ENCODE data around the gene SRRM3.
"Not testable (repeated sequence)": the region's sequence is repeated elsewhere in the genome, so short reads cannot be mapped to it uniquely, and the experiment has no call there.

SRRM3 gene

GRCh38 chr7:76193883-76194282 is 7.8 kb upstream of the SRRM3 start:
- Histone ChIP-seq H3K4me3 (ENCODE audit: low read depth, low read length) (no peak overlapping the region), H3K9ac (ENCODE audit: low read depth, low read length) (no peak overlapping the region), H3K36me3 (ENCODE audit: control insufficient read depth, insufficient read depth, low read length) (no peaks in the 10 kb centered on the region), H3K27me3 (ENCODE audit: control insufficient read depth, insufficient read depth, low read length) (no peaks in the 10 kb centered on the region), H3K27ac (ENCODE audit: low read depth, low read length) (no peak overlapping the region), H3K4me1 (ENCODE audit: control insufficient read depth, insufficient read depth, low read length) (peaks cover 16% of the 10 kb centered on the region), H3K9me3 (ENCODE audit: control insufficient read depth, insufficient read depth, low read length) (no peaks in the 10 kb centered on the region)

DNA sequence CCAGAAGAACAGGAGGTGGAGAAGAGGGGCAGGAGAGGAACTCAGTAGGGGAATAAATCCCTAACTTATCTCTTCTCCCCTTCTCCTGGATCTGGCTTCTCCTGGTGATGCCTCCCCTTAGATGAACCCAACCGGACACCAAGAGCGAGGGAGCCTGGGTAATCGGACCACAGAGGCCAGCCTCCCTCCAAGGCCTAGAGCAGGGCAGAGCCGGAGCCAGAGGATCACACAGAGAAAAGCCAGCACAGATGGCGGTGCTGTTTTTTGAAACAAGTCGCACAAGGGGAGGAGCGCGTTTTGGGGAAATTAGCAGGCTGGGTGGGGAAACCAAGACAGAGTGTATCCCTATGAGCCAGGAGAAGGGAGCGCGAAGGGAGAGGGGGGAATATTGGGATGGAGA is 4.9 kb upstream of the SRRM3 start:
- Histone ChIP-seq H3K4me3 (ENCODE audit: low read depth, low read length) (no peak overlapping the region), H3K27ac (ENCODE audit: low read depth, low read length) (no peak overlapping the region), H3K4me1 (ENCODE audit: control insufficient read depth, insufficient read depth, low read length) (peaks cover 23% of the 10 kb centered on the region), H3K9ac (ENCODE audit: low read depth, low read length) (no peak overlapping the region), H3K36me3 (ENCODE audit: control insufficient read depth, insufficient read depth, low read length) (no peaks in the 10 kb centered on the region), H3K27me3 (ENCODE audit: control insufficient read depth, insufficient read depth, low read length) (no peaks in the 10 kb centered on the region), H3K9me3 (ENCODE audit: control insufficient read depth, insufficient read depth, low read length) (no peaks in the 10 kb centered on the region)

GRCh38 chr7:76198202-76198601 is 3.5 kb upstream of the SRRM3 start:
- H3K9ac ChIP-seq (ENCODE audit: low read depth, low read length): no peak overlapping the region
- no peaks in the 10 kb centered on the region for H3K36me3 ChIP-seq (ENCODE audit: control insufficient read depth, insufficient read depth, low read length)
- H3K4me1 ChIP-seq (ENCODE audit: control insufficient read depth, insufficient read depth, low read length): peaks cover 20% of the 10 kb centered on the region
- no peak overlapping the region for H3K4me3 ChIP-seq (ENCODE audit: low read depth, low read length)
- H3K9me3 ChIP-seq (ENCODE audit: control insufficient read depth, insufficient read depth, low read length): no peaks in the 10 kb centered on the region
- H3K27ac ChIP-seq (ENCODE audit: low read depth, low read length): peak overlapping the region; percentile 61
- no peaks in the 10 kb centered on the region for H3K27me3 ChIP-seq (ENCODE audit: control insufficient read depth, insufficient read depth, low read length)

DNA sequence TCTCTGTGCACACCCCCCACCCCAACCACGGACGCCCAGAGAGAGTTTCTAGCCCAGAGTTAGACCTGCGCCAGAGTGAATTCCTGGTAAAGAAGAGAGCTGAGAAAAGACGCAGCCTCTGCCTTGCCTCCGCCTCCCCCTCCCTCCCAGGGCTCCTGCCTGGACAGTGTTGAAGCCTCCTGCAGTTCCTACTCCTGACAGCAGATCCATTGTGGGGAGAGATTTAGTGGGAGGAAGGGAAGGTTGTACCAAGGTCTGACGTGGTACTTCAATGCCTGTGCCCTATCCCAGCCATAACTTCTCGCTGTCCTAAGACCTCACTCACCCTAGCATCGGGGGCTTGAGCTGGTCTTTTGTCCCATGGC is 952 bp downstream of the SRRM3 start:
- no peak overlapping the region for H3K27ac ChIP-seq (ENCODE audit: low read depth, low read length)
- H3K36me3 ChIP-seq (ENCODE audit: control insufficient read depth, insufficient read depth, low read length): no peaks in the 10 kb centered on the region
- H3K27me3 ChIP-seq (ENCODE audit: control insufficient read depth, insufficient read depth, low read length): no peaks in the 10 kb centered on the region
- peaks cover 12% of the 10 kb centered on the region for H3K4me1 ChIP-seq (ENCODE audit: control insufficient read depth, insufficient read depth, low read length)
- no peak overlapping the region for H3K4me3 ChIP-seq (ENCODE audit: low read depth, low read length)
- no peaks in the 10 kb centered on the region for H3K9me3 ChIP-seq (ENCODE audit: control insufficient read depth, insufficient read depth, low read length)
- no peak overlapping the region for H3K9ac ChIP-seq (ENCODE audit: low read depth, low read length)

DNA sequence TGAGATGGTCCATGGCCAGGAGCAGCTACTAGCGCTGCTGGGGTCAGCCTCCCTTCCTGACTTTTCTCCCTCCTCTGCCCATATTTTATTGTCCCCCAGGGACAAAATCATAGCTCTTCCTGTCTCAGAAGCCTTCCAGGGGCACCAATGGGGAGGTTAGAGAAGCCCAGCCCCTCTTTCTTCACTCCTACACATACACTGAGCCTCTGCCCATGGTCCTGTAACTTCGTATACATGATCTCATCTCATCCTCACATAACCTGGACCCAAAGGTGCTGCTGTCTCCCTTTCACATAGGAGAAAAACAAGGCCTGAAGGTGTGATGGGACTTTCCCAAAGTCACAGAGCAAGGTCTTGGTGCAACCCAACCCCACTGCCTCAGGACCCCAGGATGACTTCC is 2.5 kb downstream of the SRRM3 start:
- H3K27me3 ChIP-seq (ENCODE audit: control insufficient read depth, insufficient read depth, low read length): no peaks in the 10 kb centered on the region
- no peak overlapping the region for H3K27ac ChIP-seq (ENCODE audit: low read depth, low read length)
- H3K9me3 ChIP-seq (ENCODE audit: control insufficient read depth, insufficient read depth, low read length): no peaks in the 10 kb centered on the region
- peaks cover 7% of the 10 kb centered on the region; the same call in 1 of the 2 replicates for H3K4me1 ChIP-seq (ENCODE audit: control insufficient read depth, insufficient read depth, low read length)
- no peak overlapping the region for H3K4me3 ChIP-seq (ENCODE audit: low read depth, low read length)
- no peaks in the 10 kb centered on the region for H3K36me3 ChIP-seq (ENCODE audit: control insufficient read depth, insufficient read depth, low read length)
- H3K9ac ChIP-seq (ENCODE audit: low read depth, low read length): no peak overlapping the region

GRCh38 chr7:76206633-76207032 is 4.9 kb downstream of the SRRM3 start:
- Histone ChIP-seq H3K9me3 (ENCODE audit: control insufficient read depth, insufficient read depth, low read length) (no peaks in the 10 kb centered on the region), H3K4me1 (ENCODE audit: control insufficient read depth, insufficient read depth, low read length) (no peaks in the 10 kb centered on the region), H3K4me3 (ENCODE audit: low read depth, low read length) (no peak overlapping the region), H3K27me3 (ENCODE audit: control insufficient read depth, insufficient read depth, low read length) (no peaks in the 10 kb centered on the region), H3K9ac (ENCODE audit: low read depth, low read length) (no peak overlapping the region), H3K27ac (ENCODE audit: low read depth, low read length) (no peak overlapping the region), H3K36me3 (ENCODE audit: control insufficient read depth, insufficient read depth, low read length) (no peaks in the 10 kb centered on the region)

DNA sequence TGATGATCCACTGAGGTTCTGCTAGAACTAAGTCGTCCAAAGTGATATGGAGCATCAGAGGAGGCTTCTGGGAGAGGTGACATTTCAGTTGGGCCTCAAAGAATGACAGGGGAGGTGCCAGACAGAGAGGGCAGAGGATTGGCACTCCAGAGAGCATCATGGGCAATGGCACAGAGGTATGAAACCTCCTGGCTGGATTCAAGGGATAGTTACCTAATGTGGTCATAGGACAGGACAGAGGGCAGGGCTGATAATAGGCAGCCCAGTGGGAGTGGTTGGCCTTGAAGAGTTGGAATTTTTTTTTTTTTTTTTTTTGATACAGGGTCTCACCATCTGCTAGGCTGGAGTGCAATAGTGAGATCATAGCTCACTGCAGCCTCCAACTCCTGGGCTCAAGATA is 7.6 kb downstream of the SRRM3 start:
- Histone ChIP-seq H3K9me3 (ENCODE audit: control insufficient read depth, insufficient read depth, low read length) (no peaks in the 10 kb centered on the region), H3K27me3 (ENCODE audit: control insufficient read depth, insufficient read depth, low read length) (no peaks in the 10 kb centered on the region), H3K9ac (ENCODE audit: low read depth, low read length) (no peak overlapping the region), H3K36me3 (ENCODE audit: control insufficient read depth, insufficient read depth, low read length) (no peaks in the 10 kb centered on the region), H3K27ac (ENCODE audit: low read depth, low read length) (no peak overlapping the region), H3K4me3 (ENCODE audit: low read depth, low read length) (no peak overlapping the region), H3K4me1 (ENCODE audit: control insufficient read depth, insufficient read depth, low read length) (no peaks in the 10 kb centered on the region)

GRCh38 chr7:76211216-76211615 is 9.5 kb downstream of the SRRM3 start:
- Histone ChIP-seq H3K36me3 (ENCODE audit: control insufficient read depth, insufficient read depth, low read length) (no peaks in the 10 kb centered on the region), H3K27me3 (ENCODE audit: control insufficient read depth, insufficient read depth, low read length) (no peaks in the 10 kb centered on the region), H3K9me3 (ENCODE audit: control insufficient read depth, insufficient read depth, low read length) (no peaks in the 10 kb centered on the region), H3K4me1 (ENCODE audit: control insufficient read depth, insufficient read depth, low read length) (no peaks in the 10 kb centered on the region), H3K27ac (ENCODE audit: low read depth, low read length) (no peak overlapping the region), H3K4me3 (ENCODE audit: low read depth, low read length) (no peak overlapping the region), H3K9ac (ENCODE audit: low read depth, low read length) (no peak overlapping the region)

- not testable (repeated sequence) for H3K27ac ChIP-seq (ENCODE audit: low read depth, low read length); H3K4me3 ChIP-seq (ENCODE audit: low read depth, low read length); H3K9ac ChIP-seq (ENCODE audit: low read depth, low read length); H3K9me3 ChIP-seq (ENCODE audit: control insufficient read depth, insufficient read depth, low read length); H3K36me3 ChIP-seq (ENCODE audit: control insufficient read depth, insufficient read depth, low read length); H3K27me3 ChIP-seq (ENCODE audit: control insufficient read depth, insufficient read depth, low read length)
- H3K4me1 ChIP-seq (ENCODE audit: control insufficient read depth, insufficient read depth, low read length): peaks cover 17% of the 10 kb centered on the region
Measured at GRCh38 chr7:76215349-76215748, 13.7 kb downstream of the SRRM3 start.

DNA sequence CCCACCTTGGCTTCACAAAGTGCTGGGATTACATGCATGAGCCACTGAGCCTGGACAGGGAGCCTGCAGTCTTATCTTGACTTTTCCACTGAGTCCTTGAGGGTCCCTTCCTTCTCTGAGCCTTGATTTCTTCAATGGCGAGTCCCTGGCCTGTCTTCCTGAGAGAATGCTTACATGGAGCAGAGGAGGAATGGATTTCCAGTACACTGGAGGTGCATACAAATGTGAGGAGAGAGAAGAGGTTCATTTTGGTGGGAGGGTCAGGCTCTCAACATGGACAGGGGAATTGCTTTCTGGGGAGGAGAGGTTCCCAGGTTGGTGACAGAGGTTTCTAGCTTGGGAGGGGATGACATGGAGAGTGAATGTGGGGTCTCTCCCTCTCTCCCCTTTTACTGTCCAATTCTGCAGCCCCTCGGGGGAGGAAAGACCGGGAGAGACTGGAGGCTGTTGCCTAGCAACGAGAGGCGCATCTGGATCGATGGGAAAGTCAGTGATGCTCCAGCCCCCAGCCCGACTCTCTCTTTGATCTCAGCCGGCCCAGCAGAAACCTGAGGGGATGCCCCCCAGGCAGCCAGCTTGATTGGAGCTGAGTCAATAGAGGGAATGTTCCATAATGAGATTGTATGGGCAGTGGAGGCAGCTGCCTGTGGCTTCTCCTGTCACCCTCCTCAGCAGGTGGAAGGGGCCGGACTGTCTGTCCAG is 14.8 kb downstream of the SRRM3 start:
- H3K9me3 ChIP-seq (ENCODE audit: control insufficient read depth, insufficient read depth, low read length): no peaks in the 10 kb centered on the region
- H3K36me3 ChIP-seq (ENCODE audit: control insufficient read depth, insufficient read depth, low read length): no peaks in the 10 kb centered on the region
- no peak overlapping the region for H3K9ac ChIP-seq (ENCODE audit: low read depth, low read length)
- peaks cover 19% of the 10 kb centered on the region for H3K4me1 ChIP-seq (ENCODE audit: control insufficient read depth, insufficient read depth, low read length)
- no peak overlapping the region for H3K4me3 ChIP-seq (ENCODE audit: low read depth, low read length)
- H3K27ac ChIP-seq (ENCODE audit: low read depth, low read length): no peak overlapping the region
- no peaks in the 10 kb centered on the region for H3K27me3 ChIP-seq (ENCODE audit: control insufficient read depth, insufficient read depth, low read length)

- H3K4me3 ChIP-seq (ENCODE audit: low read depth, low read length): no peak overlapping the region
- H3K9ac ChIP-seq (ENCODE audit: low read depth, low read length): no peak overlapping the region
- no peak overlapping the region for H3K27ac ChIP-seq (ENCODE audit: low read depth, low read length)
- peaks cover 20% of the 10 kb centered on the region for H3K4me1 ChIP-seq (ENCODE audit: control insufficient read depth, insufficient read depth, low read length)
- no peaks in the 10 kb centered on the region for H3K36me3 ChIP-seq (ENCODE audit: control insufficient read depth, insufficient read depth, low read length)
- no peaks in the 10 kb centered on the region for H3K27me3 ChIP-seq (ENCODE audit: control insufficient read depth, insufficient read depth, low read length)
- no peaks in the 10 kb centered on the region for H3K9me3 ChIP-seq (ENCODE audit: control insufficient read depth, insufficient read depth, low read length)
Measured at GRCh38 chr7:76217942-76218566, 16.4 kb downstream of the SRRM3 start.
